Measurements from ENCODE around the gene SP9.

DNA sequence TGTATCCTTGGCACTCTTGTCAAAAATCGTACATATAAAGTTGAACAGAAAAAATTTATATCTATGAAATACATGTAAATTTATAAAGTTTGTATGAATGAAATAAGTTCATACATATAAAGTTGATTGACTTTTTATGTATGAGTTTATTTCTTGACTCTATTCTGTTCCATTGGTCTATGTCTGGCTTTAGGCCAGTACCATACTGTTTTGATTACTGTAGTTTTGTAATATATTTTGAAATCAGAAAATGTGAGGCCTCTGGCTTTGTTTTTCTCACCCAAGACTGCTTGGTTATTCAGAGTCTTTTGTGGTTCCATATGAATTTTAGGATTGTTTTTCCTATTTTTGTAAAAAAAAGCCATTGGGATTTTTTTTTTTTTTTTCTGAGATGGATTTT is 41.8 kb upstream of the SP9 start:
- TF ChIP-seq, protein P1, sequence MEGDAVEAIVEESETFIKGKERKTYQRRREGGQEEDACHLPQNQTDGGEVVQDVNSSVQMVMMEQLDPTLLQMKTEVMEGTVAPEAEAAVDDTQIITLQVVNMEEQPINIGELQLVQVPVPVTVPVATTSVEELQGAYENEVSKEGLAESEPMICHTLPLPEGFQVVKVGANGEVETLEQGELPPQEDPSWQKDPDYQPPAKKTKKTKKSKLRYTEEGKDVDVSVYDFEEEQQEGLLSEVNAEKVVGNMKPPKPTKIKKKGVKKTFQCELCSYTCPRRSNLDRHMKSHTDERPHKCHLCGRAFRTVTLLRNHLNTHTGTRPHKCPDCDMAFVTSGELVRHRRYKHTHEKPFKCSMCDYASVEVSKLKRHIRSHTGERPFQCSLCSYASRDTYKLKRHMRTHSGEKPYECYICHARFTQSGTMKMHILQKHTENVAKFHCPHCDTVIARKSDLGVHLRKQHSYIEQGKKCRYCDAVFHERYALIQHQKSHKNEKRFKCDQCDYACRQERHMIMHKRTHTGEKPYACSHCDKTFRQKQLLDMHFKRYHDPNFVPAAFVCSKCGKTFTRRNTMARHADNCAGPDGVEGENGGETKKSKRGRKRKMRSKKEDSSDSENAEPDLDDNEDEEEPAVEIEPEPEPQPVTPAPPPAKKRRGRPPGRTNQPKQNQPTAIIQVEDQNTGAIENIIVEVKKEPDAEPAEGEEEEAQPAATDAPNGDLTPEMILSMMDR (IDR thresholded peaks at IDR 0.05), result no peak
- TF ChIP-seq POLR2A (IDR thresholded peaks at IDR 0.05), result no peak
